ENCODE measurements around the gene ARAP1. TPM values are rescaled to one million over a fixed set of nuclear protein-coding genes. Genes with fewer than 3 reads are reported as not detected.

Gene ARAP1
- total and polyA plus RNA-seq, 2 donors (not counting 3 experiments of a cell fraction or from before 2014, with no cell fraction given), result 36.8 to 66.2 TPM

GRCh38 chr11:72690166-72690565 is 62.0 kb downstream of the ARAP1 start:
- H3K9ac ChIP-seq (replicated peaks; ENCODE audit: extremely low read depth, insufficient read depth, low read length), result no peak overlapping the region
- no peaks in the 10 kb centered on the region for H3K27me3 ChIP-seq (ENCODE audit: control insufficient read depth in 2 of 2, insufficient read depth in 2 of 2, low read length in 2 of 2)
- intact Hi-C loops (cut with micrococcal nuclease) (no loop called here), dilution Hi-C loops (cut with MboI; ENCODE audit: extremely low pct_ligation_motif_present, low sequenced_read_pairs) (no loop called here)
- CTCF ChIA-PET, result no interaction called here
- no peaks in the 10 kb centered on the region for H3K79me2 ChIP-seq (ENCODE audit: control insufficient read depth, insufficient read depth, low read length)
- no peak overlapping the region for H2AFZ ChIP-seq (ENCODE audit: low read depth, low read length)
- no peak overlapping the region for H3K4me3 ChIP-seq (replicated peaks in 1 of 3; ENCODE audit: insufficient read depth in 1 of 3, low read depth in 1 of 3, low read length in 3 of 3)
- no peak for DNase-seq (ENCODE audit: low read depth, low spot score)
- H3K27ac ChIP-seq (ENCODE audit: insufficient read depth, low read depth, low read length), result no peak overlapping the region
- H3K4me2 ChIP-seq (ENCODE audit: insufficient read depth, low read length), result no peak overlapping the region
- no peaks in the 10 kb centered on the region for H3K9me1 ChIP-seq (replicated peaks; ENCODE audit: control insufficient read depth, extremely low read depth, insufficient read depth, low read length)
- H3K4me1 ChIP-seq (ENCODE audit: control insufficient read depth, extremely low read depth, insufficient read depth, low read length), result no peaks in the 10 kb centered on the region
- no peaks in the 10 kb centered on the region for H3K9me3 ChIP-seq (replicated peaks; ENCODE audit: control insufficient read depth, insufficient read depth, low read length)
- no peak for FAIRE-seq
- BruUV-seq (replicated peaks), result no TSS peak
- POLR2A ChIA-PET, result no interaction called here
- H4K20me1 ChIP-seq (replicated peaks; ENCODE audit: control insufficient read depth, extremely low read depth, insufficient read depth, low read length), result no peaks in the 10 kb centered on the region
- TF ChIP-seq POLR2AphosphoS5 (IDR thresholded peaks at IDR 0.05; ENCODE audit: insufficient read depth, low read depth, low read length), result no peak
- no peak for TF ChIP-seq POLR2A (IDR thresholded peaks at IDR 0.05; ENCODE audit: low read depth, low read length)
- no peak for TF ChIP-seq CTCF (IDR thresholded peaks at IDR 0.05; ENCODE audit: extremely low read depth in 1 of 2, insufficient read depth in 1 of 2, low read depth in 1 of 2, low read length in 2 of 2)
- no peak for TF ChIP-seq FOS (IDR thresholded peaks at IDR 0.05; ENCODE audit: borderline replicate concordance, insufficient read depth, low read length)
- no peak for TF ChIP-seq MAX (IDR thresholded peaks at IDR 0.05; ENCODE audit: insufficient read depth, insufficient read length)
- TF ChIP-seq JUN (IDR thresholded peaks at IDR 0.05; ENCODE audit: borderline replicate concordance, insufficient read depth, insufficient read length, low read depth), result no peak
- TF ChIP-seq GATA2 (IDR thresholded peaks at IDR 0.05; ENCODE audit: insufficient read depth, insufficient read length, low read depth, low read length), result no peak
- TF ChIP-seq MYC (IDR thresholded peaks at IDR 0.05; ENCODE audit: low read depth, low read length), result no peak
- TF ChIP-seq EZH2 (IDR thresholded peaks at IDR 0.05; ENCODE audit: borderline replicate concordance, low read depth, low read length, severe bottlenecking), result no peak
- H3K36me3 ChIP-seq (ENCODE audit: control insufficient read depth in 2 of 2, extremely low read depth in 1 of 2, insufficient read depth in 2 of 2, low read length in 2 of 2), result peaks cover 11 to 60% of the 10 kb centered on the region in 2 experiments
